ENCODE data around the gene PCGF2. TPM values are rescaled to one million over a fixed set of nuclear protein-coding genes. Genes with fewer than 3 reads are reported as not detected.
A peak's percentile ranks its signal among the peaks of the same experiment; 100 is the strongest.
"Not testable (repeated sequence)": the region's sequence is repeated elsewhere in the genome, so short reads cannot be mapped to it uniquely, and the experiment has no call there.

PCGF2 gene
- total RNA-seq, 1 donor from 2014 or later, result 79.4 TPM

DNA sequence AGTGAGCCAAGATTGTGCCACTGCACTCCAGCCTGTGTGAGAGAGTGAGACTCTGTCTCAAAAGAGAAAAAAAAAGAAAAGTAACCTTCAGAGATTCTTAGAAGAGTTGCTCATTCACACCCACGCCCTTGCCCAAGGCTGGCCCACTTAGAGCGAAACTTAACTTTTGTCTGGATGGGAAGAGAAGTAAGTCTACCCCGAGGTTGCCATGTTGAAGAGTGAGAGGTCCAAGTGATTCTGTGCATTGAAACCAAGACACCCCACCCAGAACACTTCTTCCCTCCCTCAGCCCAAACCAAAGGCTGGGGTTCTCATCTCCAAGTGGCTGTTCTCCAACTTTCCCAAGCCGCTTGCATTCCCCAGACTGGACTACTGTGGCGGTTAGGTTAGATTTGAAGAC, 20.4 kb downstream of the PCGF2 start:
- TF ChIP-seq, protein P1, sequence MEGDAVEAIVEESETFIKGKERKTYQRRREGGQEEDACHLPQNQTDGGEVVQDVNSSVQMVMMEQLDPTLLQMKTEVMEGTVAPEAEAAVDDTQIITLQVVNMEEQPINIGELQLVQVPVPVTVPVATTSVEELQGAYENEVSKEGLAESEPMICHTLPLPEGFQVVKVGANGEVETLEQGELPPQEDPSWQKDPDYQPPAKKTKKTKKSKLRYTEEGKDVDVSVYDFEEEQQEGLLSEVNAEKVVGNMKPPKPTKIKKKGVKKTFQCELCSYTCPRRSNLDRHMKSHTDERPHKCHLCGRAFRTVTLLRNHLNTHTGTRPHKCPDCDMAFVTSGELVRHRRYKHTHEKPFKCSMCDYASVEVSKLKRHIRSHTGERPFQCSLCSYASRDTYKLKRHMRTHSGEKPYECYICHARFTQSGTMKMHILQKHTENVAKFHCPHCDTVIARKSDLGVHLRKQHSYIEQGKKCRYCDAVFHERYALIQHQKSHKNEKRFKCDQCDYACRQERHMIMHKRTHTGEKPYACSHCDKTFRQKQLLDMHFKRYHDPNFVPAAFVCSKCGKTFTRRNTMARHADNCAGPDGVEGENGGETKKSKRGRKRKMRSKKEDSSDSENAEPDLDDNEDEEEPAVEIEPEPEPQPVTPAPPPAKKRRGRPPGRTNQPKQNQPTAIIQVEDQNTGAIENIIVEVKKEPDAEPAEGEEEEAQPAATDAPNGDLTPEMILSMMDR (IDR thresholded peaks at IDR 0.05; ENCODE audit: unreplicated experiment), result no peak
- no peaks in the 10 kb centered on the region for H3K9me3 Mint-ChIP-seq (ENCODE audit: unreplicated experiment)
- peaks cover 13% of the 10 kb centered on the region for H3K36me3 Mint-ChIP-seq (ENCODE audit: low read depth, unreplicated experiment)
- peak overlapping the region; percentile 13 for H3K4me3 Mint-ChIP-seq (ENCODE audit: unreplicated experiment)
- peaks cover 32% of the 10 kb centered on the region for H3K4me1 Mint-ChIP-seq (ENCODE audit: unreplicated experiment)
- peak overlapping the region; percentile 3 for H3K27ac Mint-ChIP-seq (ENCODE audit: unreplicated experiment)
- no peak for DNase-seq (ENCODE audit: low spot score)
- peaks cover 11% of the 10 kb centered on the region for H3K27me3 Mint-ChIP-seq (ENCODE audit: unreplicated experiment)

DNA sequence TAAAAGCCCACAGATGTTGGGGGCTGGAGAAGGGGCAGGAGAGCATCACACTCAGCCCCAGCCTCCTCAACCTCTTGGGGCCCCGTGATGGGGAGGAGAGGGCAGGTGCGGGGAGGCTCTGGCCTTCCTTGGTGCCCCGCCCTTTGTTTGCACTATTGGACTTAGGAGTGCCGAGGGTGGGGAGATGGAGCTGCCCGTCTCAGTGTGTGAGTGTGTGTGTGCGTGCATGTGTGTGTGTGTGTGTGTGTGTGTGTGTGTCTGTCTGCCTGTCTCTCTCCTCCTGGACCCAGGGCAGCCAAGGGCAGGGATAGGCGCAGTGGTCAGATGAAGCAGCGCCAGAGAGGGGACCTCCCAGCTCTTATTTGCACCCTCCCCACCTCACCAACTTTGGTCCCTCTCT, 22.0 kb downstream of the PCGF2 start:
- not testable (repeated sequence) for H3K4me3 Mint-ChIP-seq (ENCODE audit: unreplicated experiment); H3K27me3 Mint-ChIP-seq (ENCODE audit: unreplicated experiment); H3K36me3 Mint-ChIP-seq (ENCODE audit: low read depth, unreplicated experiment); H3K27ac Mint-ChIP-seq (ENCODE audit: unreplicated experiment); DNase-seq (ENCODE audit: low spot score); H3K9me3 Mint-ChIP-seq (ENCODE audit: unreplicated experiment)
- peaks cover 18% of the 10 kb centered on the region for H3K4me1 Mint-ChIP-seq (ENCODE audit: unreplicated experiment)

DNA sequence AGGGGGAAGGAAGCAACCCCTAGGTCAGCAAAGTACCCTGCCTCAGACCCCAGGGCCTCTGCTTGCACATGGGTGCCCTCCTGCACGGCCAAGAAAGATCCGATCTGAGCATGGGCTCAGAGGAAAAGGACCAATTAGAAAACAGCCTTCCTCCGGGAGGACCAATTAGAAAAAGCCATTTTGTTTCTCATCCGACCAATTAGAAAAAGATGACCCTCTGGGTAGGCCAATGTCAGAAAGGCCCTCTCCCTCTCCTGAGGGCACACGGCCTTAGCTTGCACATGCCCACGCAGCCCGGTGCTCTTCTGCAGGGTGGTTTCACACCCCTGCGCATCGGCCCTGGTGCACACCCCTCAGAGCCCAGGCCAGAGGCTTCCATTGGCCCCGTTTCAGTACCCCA, 23.1 kb downstream of the PCGF2 start:
- peaks cover 11% of the 10 kb centered on the region for H3K4me1 Mint-ChIP-seq (ENCODE audit: unreplicated experiment)
- TF ChIP-seq, protein P1 (IDR thresholded peaks at IDR 0.05; ENCODE audit: unreplicated experiment), result no peak
- no peak for DNase-seq (ENCODE audit: low spot score)
- no peaks in the 10 kb centered on the region for H3K9me3 Mint-ChIP-seq (ENCODE audit: unreplicated experiment)
- H3K4me3 Mint-ChIP-seq (ENCODE audit: unreplicated experiment), result no peak overlapping the region
- peaks cover 7% of the 10 kb centered on the region for H3K27me3 Mint-ChIP-seq (ENCODE audit: unreplicated experiment)
- H3K27ac Mint-ChIP-seq (ENCODE audit: unreplicated experiment), result no peak overlapping the region
- H3K36me3 Mint-ChIP-seq (ENCODE audit: low read depth, unreplicated experiment), result peaks cover 14% of the 10 kb centered on the region

DNA sequence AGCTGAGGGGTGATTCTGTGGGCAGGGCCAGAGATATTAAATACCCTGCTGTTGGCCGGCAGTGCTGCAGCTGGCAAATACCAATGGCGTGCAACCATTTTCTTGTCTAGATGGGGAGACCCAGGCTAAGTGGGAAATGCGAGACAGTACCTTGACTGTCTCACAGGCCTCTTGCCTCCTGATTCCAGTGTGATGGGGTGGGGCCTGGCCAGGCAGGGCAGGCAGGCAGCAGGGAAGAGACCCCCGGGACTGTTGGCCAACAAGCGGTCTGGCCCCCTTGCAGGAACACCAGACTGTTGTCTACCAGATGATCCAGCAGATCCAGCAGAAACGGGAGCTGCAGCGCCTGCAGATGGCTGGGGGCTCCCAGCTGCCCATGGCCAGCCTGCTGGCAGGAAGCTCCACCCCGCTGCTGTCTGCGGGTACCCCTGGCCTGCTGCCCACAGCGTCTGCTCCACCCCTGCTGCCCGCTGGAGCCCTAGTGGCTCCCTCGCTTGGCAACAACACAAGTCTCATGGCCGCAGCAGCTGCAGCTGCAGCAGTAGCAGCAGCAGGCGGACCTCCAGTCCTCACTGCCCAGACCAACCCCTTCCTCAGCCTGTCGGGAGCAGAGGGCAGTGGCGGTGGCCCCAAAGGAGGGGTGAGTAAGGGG, 23.7 kb downstream of the PCGF2 start:
- H3K27ac Mint-ChIP-seq (ENCODE audit: unreplicated experiment), result no peak overlapping the region
- peaks cover 14% of the 10 kb centered on the region for H3K36me3 Mint-ChIP-seq (ENCODE audit: low read depth, unreplicated experiment)
- peaks cover 7% of the 10 kb centered on the region for H3K27me3 Mint-ChIP-seq (ENCODE audit: unreplicated experiment)
- TF ChIP-seq, protein P1 (IDR thresholded peaks at IDR 0.05; ENCODE audit: unreplicated experiment), result no peak
- DNase-seq (ENCODE audit: low spot score), result no peak
- peaks cover 11% of the 10 kb centered on the region for H3K4me1 Mint-ChIP-seq (ENCODE audit: unreplicated experiment)
- no peak overlapping the region for H3K4me3 Mint-ChIP-seq (ENCODE audit: unreplicated experiment)
- no peaks in the 10 kb centered on the region for H3K9me3 Mint-ChIP-seq (ENCODE audit: unreplicated experiment)

DNA sequence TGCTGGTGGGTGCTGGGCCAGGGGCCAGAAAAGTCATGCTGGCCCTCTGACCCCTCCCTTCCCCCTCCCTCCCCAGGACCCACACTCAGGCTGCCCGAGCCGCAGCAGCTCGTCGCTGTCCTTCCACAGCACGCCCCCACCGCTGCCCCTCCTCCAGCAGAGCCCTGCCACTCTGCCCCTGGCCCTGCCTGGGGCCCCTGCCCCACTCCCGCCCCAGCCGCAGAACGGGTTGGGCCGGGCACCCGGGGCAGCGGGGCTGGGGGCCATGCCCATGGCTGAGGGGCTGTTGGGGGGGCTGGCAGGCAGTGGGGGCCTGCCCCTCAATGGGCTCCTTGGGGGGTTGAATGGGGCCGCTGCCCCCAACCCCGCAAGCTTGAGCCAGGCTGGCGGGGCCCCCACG, 26.3 kb downstream of the PCGF2 start:
- TF ChIP-seq, protein P1 (IDR thresholded peaks at IDR 0.05; ENCODE audit: unreplicated experiment), result no peak
- Mint-ChIP-seq H3K4me1 (ENCODE audit: unreplicated experiment) (peaks cover 5% of the 10 kb centered on the region), H3K36me3 (ENCODE audit: low read depth, unreplicated experiment) (peaks cover 9% of the 10 kb centered on the region), H3K9me3 (ENCODE audit: unreplicated experiment) (no peaks in the 10 kb centered on the region), H3K27me3 (ENCODE audit: unreplicated experiment) (peaks cover 6% of the 10 kb centered on the region), H3K27ac (ENCODE audit: unreplicated experiment) (no peak overlapping the region), H3K4me3 (ENCODE audit: unreplicated experiment) (no peak overlapping the region)
- no peak for DNase-seq (ENCODE audit: low spot score)

Measured in endothelial cell (in vitro differentiated cells).